Non-pigmented ciliary epithelial cell (primary cell): ENCODE results near the gene RAD9A.

Experiments
- DNase-seq: peaks from one replicate; pipeline ENCODE4 v3.0.0-alpha.2; 2010; ENCODE audit warnings: low read depth

RAD9A gene

GRCh38 chr11:67391304-67392182 lies at the start of gene RAD9A:
TSS of gene RAD9A (plus strand) at chr11:67391986. CDS start at chr11:67392045, 59 bp downstream.
- DNase-seq = peak; percentile 46

- DNase-seq = no peak
Observed at GRCh38 chr11:67344264-67344663, 47.5 kb upstream of the RAD9A start.

- DNase-seq = no peak
Observed at GRCh38 chr11:67345247-67345919, 46.4 kb upstream of the RAD9A start.

GRCh38 chr11:67345920-67346819 lies 45.6 kb upstream of the RAD9A start:
- no peak for DNase-seq

GRCh38 chr11:67347964-67348749 lies 43.6 kb upstream of the RAD9A start:
- no peak for DNase-seq

- no peak for DNase-seq
Observed at GRCh38 chr11:67349036-67349435, 42.8 kb upstream of the RAD9A start.

- DNase-seq = no peak
Observed at GRCh38 chr11:67349457-67349856, 42.3 kb upstream of the RAD9A start.

- DNase-seq = no peak
Observed at GRCh38 chr11:67349928-67350465, 41.8 kb upstream of the RAD9A start.

GRCh38 chr11:67351275-67352005 lies 40.3 kb upstream of the RAD9A start:
- no peak for DNase-seq

GRCh38 chr11:67352546-67353316 lies 39.1 kb upstream of the RAD9A start:
- no peak for DNase-seq

- peak; percentile 71 for DNase-seq
Observed at GRCh38 chr11:67353317-67354074, 38.3 kb upstream of the RAD9A start, which contains the start of gene POLD4. TSS of gene POLD4 (minus strand) at chr11:67353546. CDS start at chr11:67353399, 147 bp downstream.

GRCh38 chr11:67354075-67355022 lies 37.4 kb upstream of the RAD9A start:
- peak; percentile 88 for DNase-seq

- no peak for DNase-seq
Observed at GRCh38 chr11:67355023-67355793, 36.6 kb upstream of the RAD9A start.

GRCh38 chr11:67355794-67356386 lies 35.9 kb upstream of the RAD9A start:
- DNase-seq = no peak

GRCh38 chr11:67356387-67356863 lies 35.4 kb upstream of the RAD9A start:
- DNase-seq = no peak

GRCh38 chr11:67356864-67357561 lies 34.8 kb upstream of the RAD9A start:
- no peak for DNase-seq
